Vagina (tissue), 2 donors: ENCODE results near the gene SRPK1.

ENCODE experiments used
- POLR2A ChIP-seq, 2 donors: fragments of 450-650 bp; IDR thresholded peaks; one replicate each; pipeline ENCODE4 v1.6.1; 2017; ENCODE audit warnings: antibody characterized with exemption in 2 of 2, mild to moderate bottlenecking in 2 of 2, moderate library complexity in 2 of 2
- POLR2AphosphoS5 ChIP-seq, 2 donors: sonication (generic); formaldehyde crosslinking; IDR thresholded peaks; one replicate each; pipeline ENCODE4 v1.9.0; 2017; ENCODE audit warnings: antibody characterized with exemption in 2 of 2, mild to moderate bottlenecking in 2 of 2, low read depth in 1 of 2; ENCODE audit not compliant: insufficient read depth in 1 of 2
- TF ChIP-seq, protein P1 (sequence below), 3 experiments: fragments of 450-650 bp in 2 of 3; fragments of 200-600 bp in 1 of 3; sonication (generic) in 1 of 3; IDR thresholded peaks; one replicate each; pipeline ENCODE4 v1.5.1; 2017 to 2019; ENCODE audit warnings: antibody characterized with exemption in 3 of 3, mild to moderate bottlenecking in 2 of 3, moderate library complexity in 2 of 3

GRCh38 chr6:35906499-35906846 lies 14.4 kb downstream of the SRPK1 start:
- TF ChIP-seq, protein P1, sequence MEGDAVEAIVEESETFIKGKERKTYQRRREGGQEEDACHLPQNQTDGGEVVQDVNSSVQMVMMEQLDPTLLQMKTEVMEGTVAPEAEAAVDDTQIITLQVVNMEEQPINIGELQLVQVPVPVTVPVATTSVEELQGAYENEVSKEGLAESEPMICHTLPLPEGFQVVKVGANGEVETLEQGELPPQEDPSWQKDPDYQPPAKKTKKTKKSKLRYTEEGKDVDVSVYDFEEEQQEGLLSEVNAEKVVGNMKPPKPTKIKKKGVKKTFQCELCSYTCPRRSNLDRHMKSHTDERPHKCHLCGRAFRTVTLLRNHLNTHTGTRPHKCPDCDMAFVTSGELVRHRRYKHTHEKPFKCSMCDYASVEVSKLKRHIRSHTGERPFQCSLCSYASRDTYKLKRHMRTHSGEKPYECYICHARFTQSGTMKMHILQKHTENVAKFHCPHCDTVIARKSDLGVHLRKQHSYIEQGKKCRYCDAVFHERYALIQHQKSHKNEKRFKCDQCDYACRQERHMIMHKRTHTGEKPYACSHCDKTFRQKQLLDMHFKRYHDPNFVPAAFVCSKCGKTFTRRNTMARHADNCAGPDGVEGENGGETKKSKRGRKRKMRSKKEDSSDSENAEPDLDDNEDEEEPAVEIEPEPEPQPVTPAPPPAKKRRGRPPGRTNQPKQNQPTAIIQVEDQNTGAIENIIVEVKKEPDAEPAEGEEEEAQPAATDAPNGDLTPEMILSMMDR (IDR thresholded peaks at IDR 0.05), result no peak
- TF ChIP-seq POLR2AphosphoS5 (IDR thresholded peaks at IDR 0.05; ENCODE audit: insufficient read depth in 1 of 2, low read depth in 1 of 2), result no peak
- no peak for TF ChIP-seq POLR2A (IDR thresholded peaks at IDR 0.05)
